Liver (tissue), 9 donors: ENCODE results near the gene IL1RAP. TPM values are rescaled to one million over a fixed set of nuclear protein-coding genes. Genes with fewer than 3 reads are reported as not detected.

ENCODE experiments used
- DNase-seq: peaks from one replicate; pipeline ENCODE4 v3.0.0-alpha.2; 2017; ENCODE audit warnings: low spot score
- H3K27ac ChIP-seq, 2 donors: one replicate each; pipeline ENCODE4 v1.7.0; 2013; ENCODE audit warnings: inconsistent platforms in 2 of 2, low read length in 2 of 2, control low read depth in 1 of 2, low read depth in 1 of 2, mild to moderate bottlenecking in 1 of 2
- H3K27me3 ChIP-seq, 4 donors: one replicate each; pipeline versions ENCODE4 v1.6.1 to v1.7.0; 2013; ENCODE audit warnings: low read length in 3 of 4, inconsistent platforms in 1 of 4, mild to moderate bottlenecking in 1 of 4, moderate library complexity in 1 of 4; ENCODE audit not compliant: control insufficient read depth in 4 of 4, insufficient read depth in 4 of 4
- H3K36me3 ChIP-seq, 4 donors: one replicate each; pipeline versions ENCODE4 v1.6.1 to v1.7.0; 2013; ENCODE audit warnings: low read length in 3 of 4, mild to moderate bottlenecking in 3 of 4, low read depth in 1 of 4, moderate library complexity in 1 of 4; ENCODE audit not compliant: control insufficient read depth in 4 of 4, insufficient read depth in 3 of 4
- H3K4me1 ChIP-seq, 4 donors: one replicate each; pipeline versions ENCODE4 v1.6.1 to v1.7.0; 2013; ENCODE audit warnings: low read length in 3 of 4, mild to moderate bottlenecking in 3 of 4, moderate library complexity in 1 of 4; ENCODE audit not compliant: control insufficient read depth in 4 of 4, insufficient read depth in 4 of 4
- H3K4me3 ChIP-seq, 3 donors: one replicate each; pipeline versions ENCODE4 v1.6.1 to v1.7.0; 2013; ENCODE audit warnings: low read length in 3 of 3, control low read depth in 1 of 3, low read depth in 1 of 3, mild to moderate bottlenecking in 1 of 3
- H3K9ac ChIP-seq, 2 donors: one replicate each; pipeline ENCODE4 v1.7.0; 2013; ENCODE audit warnings: low read length in 2 of 2, mild to moderate bottlenecking in 2 of 2, moderate library complexity in 2 of 2, control low read depth in 1 of 2, low read depth in 1 of 2
- H3K9me3 ChIP-seq, 4 donors: one replicate each; pipeline versions ENCODE4 v1.6.1 to v1.7.0; 2013; ENCODE audit warnings: low read length in 3 of 4; ENCODE audit not compliant: control insufficient read depth in 4 of 4
- CTCF ChIP-seq: fragments of 150-350 bp; IDR thresholded peaks from 2 replicates; pipeline ENCODE4 v1.5.1; 2017; ENCODE audit warnings: improper control_type of control experiment, low read depth, low read length; ENCODE audit not compliant: missing input control
- EGR1 ChIP-seq, 2 donors: IDR thresholded peaks; 2 replicates each; pipeline ENCODE4 v1.6.1; 2016 to 2018; ENCODE audit warnings: antibody characterized with exemption in 2 of 2, low read depth in 2 of 2
- FOXA2 ChIP-seq: IDR thresholded peaks from 2 replicates; pipeline ENCODE4 v1.6.1; 2016; ENCODE audit warnings: antibody characterized with exemption
- GABPA ChIP-seq, 2 donors: IDR thresholded peaks in 1 of 2; conservative IDR thresholded peaks in 1 of 2; 2 replicates each; pipeline ENCODE4 v1.6.1; 2016; ENCODE audit warnings: antibody characterized with exemption in 2 of 2, mild to moderate bottlenecking in 1 of 2, moderate library complexity in 1 of 2
- HNF4A ChIP-seq, 2 donors: conservative IDR thresholded peaks; 2 replicates each; pipeline ENCODE4 v1.6.1; 2016; ENCODE audit warnings: antibody characterized with exemption in 2 of 2, mild to moderate bottlenecking in 2 of 2
- HNF4G ChIP-seq: IDR thresholded peaks from 2 replicates; pipeline ENCODE4 v1.6.1; 2016; ENCODE audit warnings: antibody characterized with exemption
- JUND ChIP-seq, 2 donors: IDR thresholded peaks; 2 replicates each; pipeline ENCODE4 v1.6.1; 2016; ENCODE audit warnings: antibody characterized with exemption in 2 of 2
- NR2F2 ChIP-seq: IDR thresholded peaks from 2 replicates; pipeline ENCODE4 v1.6.1; 2016; ENCODE audit warnings: antibody characterized with exemption
- RAD21 ChIP-seq, 2 donors: IDR thresholded peaks; 2 replicates each; pipeline ENCODE4 v1.6.1; 2016; ENCODE audit warnings: antibody characterized with exemption in 2 of 2, mild to moderate bottlenecking in 2 of 2
- REST ChIP-seq: IDR thresholded peaks from 2 replicates; pipeline ENCODE4 v1.6.1; 2016; ENCODE audit warnings: antibody characterized with exemption, mild to moderate bottlenecking
- RXRA ChIP-seq, 2 donors: IDR thresholded peaks; 2 replicates each; pipeline ENCODE4 v1.6.1; 2017 to 2018; ENCODE audit warnings: antibody characterized with exemption in 2 of 2, mild to moderate bottlenecking in 1 of 2
- SP1 ChIP-seq: IDR thresholded peaks from 2 replicates; pipeline ENCODE4 v1.6.1; 2018; ENCODE audit warnings: antibody characterized with exemption, mild to moderate bottlenecking
- TAF1 ChIP-seq: conservative IDR thresholded peaks from 2 replicates; pipeline ENCODE4 v1.6.1; 2016; ENCODE audit warnings: antibody characterized with exemption, mild to moderate bottlenecking
- YY1 ChIP-seq: IDR thresholded peaks from 2 replicates; pipeline ENCODE4 v1.6.1; 2016; ENCODE audit warnings: antibody characterized with exemption, mild to moderate bottlenecking
- ZBTB33 ChIP-seq: IDR thresholded peaks from 2 replicates; pipeline ENCODE4 v1.6.1; 2016; ENCODE audit warnings: antibody characterized with exemption
- WGBS: extraction: QIAGEN DNeasy Blood & Tissue Kit; methylation state at CpG from one replicate; pipeline ENCODE4 v1.1.7; 2013; 5-methylcytosine and 5-hydroxymethylcytosine counted together
- polyA plus RNA-seq, 2 donors: library from polyadenylated mRNA; stranded (reverse) in 1 of 2; unstranded in 1 of 2; fragments of 200-250 nt in 1 of 2; fragments of >200 nt in 1 of 2; fragmentation: Nextera tagmentation in 1 of 2; extraction: Ambion mirVana in 1 of 2; gene quantifications; one replicate each; pipeline versions ENCODE4 v1.2.1 to v1.2.3, GENCODE V29; 2013 to 2015
- total RNA-seq, 2 donors: library from RNA; depleted of rRNA; stranded (reverse); fragments of >200 nt; gene quantifications; one replicate each; pipeline ENCODE4 v1.2.3, GENCODE V29; 2014
- TF ChIP-seq, protein P1 (sequence below): IDR thresholded peaks from 2 replicates; pipeline ENCODE4 v1.6.1; 2016; ENCODE audit warnings: antibody characterized with exemption
- donor health status: healthy.
- donor health status: healthy.
- donor health status: healthy.
- donor health status: healthy.
- donor health status: healthy.

IL1RAP gene
- total and polyA plus RNA-seq, 4 donors = 53.7 to 230 (median 71.6) TPM

DNA sequence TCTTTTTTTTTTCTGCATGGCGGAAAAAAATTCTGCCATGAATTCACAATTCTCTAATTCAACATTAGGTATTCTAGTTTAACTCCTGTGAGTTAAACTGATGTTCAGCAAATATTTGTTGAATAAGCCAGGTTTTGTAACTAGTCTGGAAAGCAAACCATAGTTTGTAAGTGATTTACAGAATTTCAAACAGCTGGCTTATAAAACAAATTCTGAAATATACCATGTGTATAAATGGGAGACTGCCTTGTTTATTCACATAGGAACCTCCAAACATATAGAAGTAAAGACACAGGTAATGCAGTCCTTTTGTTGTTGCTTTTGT, 101.1 kb downstream of the IL1RAP start:
- no peak for DNase-seq
- peak overlapping the region; percentile 19 to 67 for H3K9ac ChIP-seq
- peak overlapping the region; percentile 69 to 72 for H3K27ac ChIP-seq
- H3K4me1 ChIP-seq = peaks cover 3 to 57% (median 33%) of the 10 kb centered on the region in 4 donors
- H3K4me3 ChIP-seq = peak overlapping the region in 2 of 3 donors; percentile 18 to 39
- no peaks in the 10 kb centered on the region for H3K9me3 ChIP-seq
- TF ChIP-seq HNF4G (no peak), REST (no peak), SP1 (peak; percentile 17), HNF4A (conservative IDR thresholded peaks at IDR 0.05) (peak in 1 of 2 donors; percentile 6), JUND (IDR thresholded peaks at IDR 0.05) (peak in 1 of 2 donors; percentile 5), FOXA2 (no peak), RAD21 (IDR thresholded peaks at IDR 0.05) (peak in 1 of 2 donors; percentile 21), CTCF (no peak), EGR1 (IDR thresholded peaks at IDR 0.05; ENCODE audit: low read depth in 2 of 2) (no peak), GABPA (IDR thresholded peaks at IDR 0.05 in 1 of 2, conservative IDR thresholded peaks at IDR 0.05 in 1 of 2) (no peak), NR2F2 (no peak), YY1 (peak; percentile 88), RXRA (IDR thresholded peaks at IDR 0.05) (peak in 1 of 2 donors; percentile 29)
- H3K27me3 ChIP-seq = no peaks in the 10 kb centered on the region
- peaks cover 0 to 5% (median under 1%) of the 10 kb centered on the region in 4 donors for H3K36me3 ChIP-seq
- WGBS = 47% methylated on average over 1 of the region's 1 CpG

DNA sequence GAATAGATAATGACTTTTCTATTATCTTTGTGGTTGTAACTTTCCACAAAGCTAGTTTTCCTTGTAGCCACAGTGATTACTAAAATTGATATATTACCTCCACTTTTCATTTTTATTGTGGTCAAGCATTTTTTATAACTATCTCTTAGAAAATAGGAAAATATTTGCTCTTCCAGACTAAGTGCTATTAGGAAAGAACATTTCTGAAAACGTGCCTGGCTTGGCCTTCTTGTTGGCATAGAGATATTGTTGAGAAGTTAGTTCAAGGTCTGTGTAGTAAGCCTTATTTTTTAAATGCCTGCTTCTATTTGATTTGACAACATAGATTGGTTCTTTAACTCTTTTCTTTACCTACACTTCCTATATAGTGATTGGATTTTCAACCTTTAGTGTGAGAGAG, 101.7 kb downstream of the IL1RAP start:
- H3K4me1 ChIP-seq = peaks cover 3 to 60% (median 36%) of the 10 kb centered on the region in 4 donors
- 20% methylated on average over 1 of the region's 1 CpG for WGBS
- peak overlapping the region; percentile 45 to 50 (median 49) for H3K4me3 ChIP-seq
- H3K9me3 ChIP-seq = no peaks in the 10 kb centered on the region
- no peak for DNase-seq
- no peaks in the 10 kb centered on the region for H3K27me3 ChIP-seq
- H3K36me3 ChIP-seq = peaks cover 0 to 6% (median 0%) of the 10 kb centered on the region in 4 donors
- peak overlapping the region; percentile 69 to 72 for H3K27ac ChIP-seq
- peak overlapping the region; percentile 19 to 67 for H3K9ac ChIP-seq
- TF ChIP-seq ZBTB33 = no peak
- TF ChIP-seq JUND (IDR thresholded peaks at IDR 0.05) = no peak
- no peak for TF ChIP-seq RXRA (IDR thresholded peaks at IDR 0.05)
- no peak for TF ChIP-seq TAF1
- TF ChIP-seq SP1 = no peak
- TF ChIP-seq, protein P1, sequence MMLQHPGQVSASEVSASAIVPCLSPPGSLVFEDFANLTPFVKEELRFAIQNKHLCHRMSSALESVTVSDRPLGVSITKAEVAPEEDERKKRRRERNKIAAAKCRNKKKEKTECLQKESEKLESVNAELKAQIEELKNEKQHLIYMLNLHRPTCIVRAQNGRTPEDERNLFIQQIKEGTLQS = no peak
- no peak for TF ChIP-seq REST
- no peak for TF ChIP-seq HNF4A (conservative IDR thresholded peaks at IDR 0.05)
- TF ChIP-seq EGR1 (IDR thresholded peaks at IDR 0.05; ENCODE audit: low read depth in 2 of 2) = no peak
- no peak for TF ChIP-seq HNF4G
